GM19240 (cell line): ENCODE results near the gene SLC36A3.
"Not testable (repeated sequence)": the region's sequence is repeated elsewhere in the genome, so short reads cannot be mapped to it uniquely, and the experiment has no call there.

Source experiments
- DNase-seq: peaks from one replicate; pipeline ENCODE4 v3.0.0; 2011; ENCODE audit warnings: low spot score; ENCODE audit not compliant: insufficient read length

Gene SLC36A3

DNA sequence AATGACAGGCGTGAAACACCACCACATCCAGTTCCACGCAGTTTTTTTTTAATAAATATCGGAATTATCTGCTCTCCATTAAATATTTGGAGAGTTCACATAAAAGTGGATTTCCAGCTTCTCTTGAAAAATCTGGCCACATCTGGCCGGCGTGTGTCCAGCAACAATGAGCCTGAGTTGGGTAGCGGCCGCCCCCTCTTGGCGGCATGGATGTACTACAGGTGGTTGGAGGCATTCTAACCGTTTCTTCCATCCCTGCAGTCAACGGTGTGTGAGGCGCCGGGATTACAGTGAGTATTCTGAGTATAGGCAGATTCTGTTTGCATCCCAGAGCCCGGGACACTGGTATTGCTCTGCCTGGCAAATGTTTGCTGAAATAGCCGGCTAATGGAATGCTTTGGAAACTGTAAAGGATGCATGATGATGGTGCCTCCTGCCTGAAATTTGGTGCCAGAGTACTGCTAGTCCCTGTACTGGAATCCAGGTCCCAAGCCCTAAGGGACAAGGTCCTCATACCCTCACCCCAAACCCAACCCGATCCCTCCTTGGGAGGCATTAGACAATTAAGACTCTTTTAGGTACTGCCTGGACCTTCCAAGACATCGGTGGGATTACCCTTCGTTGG is 64.2 kb downstream of the SLC36A3 start:
- DNase-seq, result no peak

GRCh38 chr5:151238303-151238741 is 65.2 kb downstream of the SLC36A3 start:
- no peak for DNase-seq

GRCh38 chr5:151237685-151238084 is 65.9 kb downstream of the SLC36A3 start:
- DNase-seq, result no peak

- no peak for DNase-seq
These were observed 66.7 kb downstream of the SLC36A3 start for GRCh38 chr5:151236888-151237287.

DNA sequence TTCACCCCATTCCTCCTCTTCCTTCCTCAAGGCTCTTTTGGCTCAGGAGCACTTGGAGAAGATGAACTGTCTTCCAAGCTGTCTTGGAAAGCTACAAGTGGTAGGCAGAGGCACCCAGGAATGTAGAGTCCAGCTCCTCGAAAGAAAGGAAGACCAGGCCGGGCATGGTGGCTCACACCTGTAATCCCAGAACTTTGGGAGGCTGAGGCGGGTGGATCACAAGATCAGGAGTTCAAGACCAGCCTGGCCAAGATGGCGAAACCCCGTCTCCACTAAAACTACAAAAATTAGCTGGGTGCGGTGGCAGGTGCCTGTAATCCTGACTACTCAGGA is 68.4 kb downstream of the SLC36A3 start:
- DNase-seq, result not testable (repeated sequence)

DNA sequence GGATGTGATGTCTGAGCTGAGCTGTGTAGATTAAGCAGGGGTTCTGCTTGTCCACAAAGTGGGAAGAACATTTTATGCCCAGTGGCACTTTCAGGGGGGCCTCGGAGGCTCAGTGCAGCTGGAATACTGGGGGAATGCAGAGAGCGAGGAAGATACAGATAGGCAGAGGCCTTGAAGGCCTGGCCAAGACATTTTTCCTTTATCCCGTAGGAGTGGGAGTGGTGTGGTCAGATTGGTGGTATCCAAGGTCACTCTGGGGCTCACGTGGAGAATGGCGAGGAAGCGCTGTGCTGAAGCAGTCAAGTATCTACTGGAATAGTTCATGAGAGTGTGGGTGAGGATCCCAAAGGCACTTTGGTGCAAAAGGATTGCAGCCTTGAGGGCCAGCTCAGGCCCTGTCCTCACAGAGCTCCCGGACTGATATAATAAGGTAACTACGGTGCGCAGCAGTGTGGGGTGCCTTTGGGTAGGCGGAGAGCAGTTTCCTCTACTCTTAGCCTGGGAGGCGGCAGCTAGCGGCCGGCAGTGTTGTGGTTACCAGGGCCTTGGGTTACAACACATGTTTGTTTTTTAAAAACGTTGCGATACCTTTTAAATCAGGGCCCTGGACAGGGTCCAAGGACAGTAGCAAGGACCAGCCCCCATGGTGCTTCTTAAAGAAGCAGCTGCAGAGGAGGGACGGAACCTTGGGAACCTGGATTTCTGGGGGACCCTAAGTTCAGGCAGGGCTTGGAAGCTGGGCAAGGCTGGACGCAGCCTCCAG is 68.9 kb downstream of the SLC36A3 start:
- peak; percentile 51 for DNase-seq

- no peak for DNase-seq
These were observed 69.9 kb downstream of the SLC36A3 start for GRCh38 chr5:151233616-151234085.

DNA sequence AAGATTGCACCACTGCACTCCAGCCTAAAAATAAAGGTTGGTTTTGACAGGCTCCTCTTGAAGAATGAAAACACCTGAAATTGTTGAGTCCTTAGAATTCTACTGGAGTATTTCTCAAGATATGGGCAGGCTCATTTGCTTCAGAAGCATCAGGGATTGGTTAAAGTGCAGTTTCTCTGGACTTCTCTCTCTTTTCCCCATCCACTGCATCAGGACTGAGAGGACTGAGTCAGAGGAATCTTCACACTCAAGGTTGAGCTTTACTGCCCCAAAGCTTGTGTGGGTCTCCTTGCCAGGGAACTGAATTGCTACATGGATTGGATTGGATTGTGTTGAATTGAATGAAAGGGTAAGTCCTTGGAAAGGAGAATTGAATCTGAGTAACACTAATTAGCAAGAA is 72.2 kb downstream of the SLC36A3 start:
- DNase-seq, result no peak

- DNase-seq, result no peak
These were observed 73.4 kb downstream of the SLC36A3 start for GRCh38 chr5:151230048-151230680.

- DNase-seq, result no peak
These were observed 74.6 kb downstream of the SLC36A3 start for GRCh38 chr5:151228986-151229385.

DNA sequence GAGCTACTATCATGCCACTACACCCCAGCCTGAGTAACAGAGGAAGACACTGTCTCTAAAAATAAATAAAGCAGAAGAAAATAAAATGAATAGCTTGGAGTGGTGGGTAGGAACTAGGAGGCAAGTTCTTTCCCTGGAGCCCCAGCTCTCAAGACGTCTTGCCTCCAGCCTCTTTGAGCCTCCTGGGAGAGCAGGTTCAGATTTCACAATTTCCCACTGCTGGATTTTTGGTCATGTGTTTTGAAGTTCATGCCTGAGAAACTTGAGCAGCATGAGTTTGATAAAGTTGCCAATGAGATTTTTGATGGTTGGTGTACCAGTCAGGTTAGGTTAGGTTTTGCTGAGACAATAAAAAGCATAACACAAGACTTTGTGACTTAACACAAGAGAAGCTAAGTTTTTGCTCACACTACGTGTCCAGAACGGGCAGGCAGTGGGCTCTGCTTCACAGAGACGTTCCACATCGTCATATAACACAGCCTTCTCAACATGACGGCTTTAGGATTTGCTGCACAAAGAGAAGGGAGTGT is 75.6 kb downstream of the SLC36A3 start:
- DNase-seq, result no peak
